Anterior cingulate cortex (tissue), 58 donors: ENCODE data around the gene ALG8.
"Not testable (repeated sequence)": the region's sequence is repeated elsewhere in the genome, so short reads cannot be mapped to it uniquely, and the experiment has no call there.

Experiments
- DNase-seq, 58 donors: peaks; one replicate each; lab custom pipeline; 2025; lab: John Stamatoyannopoulos, UW

ALG8 gene

GRCh38 chr11:78076733-78077403, 62.6 kb downstream of the ALG8 start:
- no peak for DNase-seq

DNA sequence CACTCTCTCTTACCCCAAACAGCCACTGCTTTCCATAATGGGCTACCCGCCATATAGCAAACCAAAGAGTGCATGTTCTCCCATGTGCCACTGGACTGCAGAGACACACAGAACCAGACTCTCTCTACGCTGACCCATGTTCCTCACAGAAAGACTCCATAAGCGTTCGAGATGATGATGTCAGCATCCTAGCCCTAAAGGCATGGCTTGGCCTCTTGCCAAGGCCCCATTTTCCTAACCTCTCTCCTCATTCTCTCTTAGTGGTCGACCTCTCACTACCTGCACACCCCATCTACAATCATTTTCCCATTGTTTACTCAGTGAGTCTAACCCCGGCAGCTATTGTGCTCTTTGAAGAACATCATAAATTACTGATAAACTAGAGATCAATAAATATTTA, 64.7 kb downstream of the ALG8 start:
- DNase-seq: no peak

DNA sequence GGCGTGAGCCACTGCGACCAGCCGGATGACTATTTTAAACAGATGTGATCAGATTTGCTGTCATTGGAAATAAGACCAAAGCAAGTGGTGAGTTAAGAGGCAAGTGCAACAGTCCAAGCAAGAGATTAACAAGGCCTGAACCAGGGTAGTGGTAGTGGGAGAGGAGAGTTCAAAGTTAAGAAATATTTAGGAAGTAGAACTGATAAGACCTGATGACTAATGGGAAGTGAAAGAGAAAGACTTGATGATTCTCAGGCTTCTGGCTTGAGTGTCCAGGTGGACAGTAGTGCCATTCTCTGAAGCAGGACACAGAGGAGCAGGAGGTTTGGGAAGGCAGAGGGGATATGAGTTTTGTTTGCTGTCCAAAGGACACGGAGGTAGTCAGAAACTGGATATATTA, 67.0 kb downstream of the ALG8 start:
- DNase-seq: no peak

- no peak for DNase-seq
These were observed 67.7 kb downstream of the ALG8 start for GRCh38 chr11:78071717-78072116.

DNA sequence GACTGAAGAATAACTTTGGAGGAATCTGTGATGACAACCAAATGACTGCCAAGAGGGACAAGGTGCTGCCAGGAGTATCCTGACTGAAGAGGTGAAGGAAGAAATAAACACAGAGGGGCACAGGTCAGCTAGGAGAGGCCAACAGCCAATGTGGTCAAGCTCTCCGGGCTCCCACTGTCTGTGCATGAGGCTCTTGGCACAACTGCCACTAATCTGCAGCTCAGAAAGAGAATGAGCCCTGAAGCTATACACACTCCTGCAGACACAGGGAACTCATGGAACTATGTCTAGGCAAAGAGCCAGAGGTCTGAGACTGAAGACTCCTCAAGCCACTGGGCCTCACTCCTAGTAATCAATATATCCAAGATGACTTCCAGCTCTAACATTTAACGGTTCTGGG, 68.8 kb downstream of the ALG8 start:
- DNase-seq: no peak

- DNase-seq: peak in 1 of 58 donors; percentile 44
These were observed 70.0 kb downstream of the ALG8 start for GRCh38 chr11:78069465-78069864.

GRCh38 chr11:78067704-78068103, 71.7 kb downstream of the ALG8 start:
- DNase-seq: no peak

DNA sequence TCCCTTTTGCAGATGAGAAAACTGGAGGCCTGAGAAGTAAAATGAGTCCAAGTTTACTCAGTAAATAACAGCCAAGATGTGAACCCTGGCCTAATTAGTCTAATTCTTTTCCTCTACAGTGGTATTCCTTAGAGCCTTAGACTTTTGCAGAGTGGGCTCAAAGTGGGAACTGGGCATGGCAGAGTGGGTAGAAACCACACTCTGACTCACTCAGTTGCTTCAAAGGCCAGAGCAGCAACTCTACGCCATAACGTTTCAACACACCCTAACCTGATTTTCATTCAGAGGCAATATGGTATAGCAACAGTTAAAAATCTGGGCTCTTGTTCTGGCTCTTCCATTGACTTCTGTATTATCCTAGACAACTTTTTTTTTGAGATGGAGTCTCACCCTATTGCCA, 73.0 kb downstream of the ALG8 start:
- DNase-seq: no peak

- no peak for DNase-seq
These were observed 74.2 kb downstream of the ALG8 start for GRCh38 chr11:78065203-78065602.

GRCh38 chr11:78063440-78064181, 75.8 kb downstream of the ALG8 start, which contains the start of gene THRSP:
Gene THRSP, plus strand, starts transcription at chr11:78063861. Its CDS starts 21 bp downstream, at chr11:78063882.
- peak in 1 of 58 donors; percentile 30 for DNase-seq

DNA sequence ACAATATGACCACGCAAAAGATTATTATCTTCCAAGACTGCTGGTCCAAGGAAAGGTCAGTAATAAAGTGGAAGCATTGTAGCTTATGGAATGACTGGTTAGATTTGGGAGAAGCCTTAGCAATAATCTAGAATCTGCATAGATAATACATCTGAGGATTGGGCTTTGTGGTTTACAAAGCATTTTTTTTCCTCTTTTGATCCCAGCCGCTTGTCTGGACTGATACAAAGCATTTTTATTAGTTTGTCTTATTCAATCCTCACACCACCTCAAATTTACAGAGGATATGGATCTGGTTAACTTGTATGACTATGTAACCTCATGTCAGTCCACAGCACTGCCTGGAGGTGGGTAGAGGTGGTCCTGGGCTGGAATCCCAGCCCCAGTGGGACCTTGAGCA, 76.8 kb downstream of the ALG8 start:
- DNase-seq: no peak

DNA sequence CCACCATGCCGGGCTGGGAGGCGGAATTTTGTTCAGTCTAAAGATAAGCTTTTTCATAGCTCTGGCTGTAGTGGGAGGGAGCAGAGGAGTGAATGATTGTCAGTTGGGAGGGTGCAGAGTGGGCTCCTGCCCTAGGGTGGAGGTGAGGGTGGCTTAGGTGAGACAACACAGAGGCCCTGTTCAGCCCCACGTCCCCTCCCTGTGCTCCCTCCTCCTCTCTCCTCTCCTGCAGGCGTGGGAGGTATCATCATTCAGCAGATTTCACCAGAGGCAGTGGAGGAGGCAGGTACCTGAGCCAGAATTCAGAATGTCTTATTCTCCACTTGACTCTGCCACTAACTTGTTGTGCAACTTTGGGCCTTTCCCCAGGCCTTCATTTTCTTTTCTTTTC, 77.5 kb downstream of the ALG8 start:
- peak in 16 of 58 donors; percentile 6 to 50 (median 12) for DNase-seq

DNA sequence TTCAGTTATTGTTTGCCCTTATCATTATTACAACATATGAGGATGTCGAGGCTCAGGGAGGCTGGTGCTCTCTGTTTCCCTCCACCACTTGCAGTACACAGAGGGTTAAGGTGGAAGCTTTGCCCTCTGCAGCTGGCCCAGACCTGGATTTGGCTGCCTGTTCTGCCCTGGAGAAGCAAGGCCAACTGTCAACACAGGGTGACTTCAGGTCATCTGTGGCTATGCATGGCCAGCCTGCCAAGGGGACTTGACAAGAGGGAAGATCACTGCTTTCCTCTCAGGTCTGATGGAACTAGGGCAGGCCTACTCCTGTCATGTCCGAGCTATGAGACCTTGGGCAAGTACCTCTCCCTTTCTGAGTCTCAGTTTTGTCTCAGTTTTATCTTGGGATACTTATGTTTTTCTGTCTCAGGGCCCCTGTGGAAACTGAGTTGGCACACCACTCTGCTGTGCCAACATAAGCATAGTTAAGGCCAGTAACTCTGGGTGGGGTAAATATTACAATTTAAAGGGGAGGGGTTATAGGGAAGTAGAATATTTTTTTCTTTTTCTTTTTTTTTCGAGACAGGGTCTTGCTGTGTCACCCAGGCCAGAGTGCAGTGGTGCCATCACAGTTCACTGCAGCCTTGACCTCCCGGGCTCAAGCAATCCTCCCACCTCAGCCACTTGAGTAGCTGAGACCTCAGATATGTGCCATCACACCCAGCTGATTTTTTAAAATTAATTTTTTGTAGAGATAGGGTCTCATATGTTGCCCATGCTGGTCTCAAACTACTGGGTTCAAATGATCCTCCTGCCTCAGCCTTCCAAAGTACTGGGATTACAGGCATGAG, 78.1 kb downstream of the ALG8 start:
- DNase-seq: no peak

DNA sequence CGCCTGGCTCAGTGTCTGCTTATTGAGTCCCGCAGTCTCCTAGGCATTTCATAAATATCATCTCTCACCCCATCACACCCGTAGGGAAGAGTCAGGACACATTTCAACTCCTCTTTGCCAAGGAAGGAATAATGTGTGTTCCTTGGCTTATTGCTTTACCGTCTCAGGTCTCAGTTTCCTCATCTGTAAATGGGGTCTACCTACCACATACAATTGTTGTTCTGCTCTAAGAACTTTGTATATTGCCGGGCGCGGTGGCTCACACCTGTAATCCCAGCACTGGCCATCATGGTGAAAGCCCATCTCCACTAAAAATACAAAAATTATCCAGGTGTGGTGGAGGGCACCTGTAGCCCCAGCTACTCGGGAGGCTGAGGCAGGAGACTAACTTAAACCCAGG, 78.9 kb downstream of the ALG8 start:
- DNase-seq: no peak

GRCh38 chr11:78059749-78060328, 79.6 kb downstream of the ALG8 start:
- not testable (repeated sequence) for DNase-seq

- no peak for DNase-seq
These were observed 81.9 kb downstream of the ALG8 start for GRCh38 chr11:78057462-78058055.

DNA sequence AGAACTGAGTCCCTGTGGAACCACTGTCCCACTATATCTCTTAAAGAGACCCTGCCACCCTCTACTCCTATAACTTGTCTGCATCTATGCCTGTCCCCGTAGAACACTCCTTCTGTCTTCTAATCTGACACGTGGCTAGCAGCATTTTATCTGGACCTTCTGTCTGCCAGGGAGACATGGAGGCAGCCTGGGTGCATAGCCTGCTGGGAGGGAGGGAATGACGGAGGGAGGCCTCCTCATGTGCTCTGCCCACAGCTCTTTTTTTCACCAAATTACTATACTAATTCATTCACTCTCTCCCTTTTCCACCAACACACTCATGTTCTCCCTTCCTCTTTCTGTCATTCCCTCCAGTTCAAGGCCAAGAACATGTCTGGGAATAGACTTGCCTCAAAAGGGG, 83.3 kb downstream of the ALG8 start:
- no peak for DNase-seq

DNA sequence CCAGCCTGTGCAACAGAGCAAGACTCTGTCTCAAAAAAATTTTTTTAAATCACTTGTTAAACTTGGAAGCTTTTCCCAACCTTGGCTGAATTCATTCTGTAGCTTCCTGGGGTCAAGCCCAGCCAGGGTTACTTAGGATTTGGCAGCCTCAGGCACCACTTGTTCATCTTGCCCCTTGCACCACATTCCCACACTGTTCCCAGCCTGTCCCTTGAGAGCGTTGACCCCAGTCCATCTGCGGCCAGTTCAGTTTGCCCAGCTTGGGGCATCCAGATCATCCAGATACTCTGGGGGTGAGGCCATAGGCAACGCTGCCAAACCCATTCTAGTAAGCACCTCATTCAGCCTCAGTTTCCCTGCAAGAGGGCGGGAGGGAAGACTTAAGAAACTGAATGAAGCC, 84.5 kb downstream of the ALG8 start:
- DNase-seq: no peak

DNA sequence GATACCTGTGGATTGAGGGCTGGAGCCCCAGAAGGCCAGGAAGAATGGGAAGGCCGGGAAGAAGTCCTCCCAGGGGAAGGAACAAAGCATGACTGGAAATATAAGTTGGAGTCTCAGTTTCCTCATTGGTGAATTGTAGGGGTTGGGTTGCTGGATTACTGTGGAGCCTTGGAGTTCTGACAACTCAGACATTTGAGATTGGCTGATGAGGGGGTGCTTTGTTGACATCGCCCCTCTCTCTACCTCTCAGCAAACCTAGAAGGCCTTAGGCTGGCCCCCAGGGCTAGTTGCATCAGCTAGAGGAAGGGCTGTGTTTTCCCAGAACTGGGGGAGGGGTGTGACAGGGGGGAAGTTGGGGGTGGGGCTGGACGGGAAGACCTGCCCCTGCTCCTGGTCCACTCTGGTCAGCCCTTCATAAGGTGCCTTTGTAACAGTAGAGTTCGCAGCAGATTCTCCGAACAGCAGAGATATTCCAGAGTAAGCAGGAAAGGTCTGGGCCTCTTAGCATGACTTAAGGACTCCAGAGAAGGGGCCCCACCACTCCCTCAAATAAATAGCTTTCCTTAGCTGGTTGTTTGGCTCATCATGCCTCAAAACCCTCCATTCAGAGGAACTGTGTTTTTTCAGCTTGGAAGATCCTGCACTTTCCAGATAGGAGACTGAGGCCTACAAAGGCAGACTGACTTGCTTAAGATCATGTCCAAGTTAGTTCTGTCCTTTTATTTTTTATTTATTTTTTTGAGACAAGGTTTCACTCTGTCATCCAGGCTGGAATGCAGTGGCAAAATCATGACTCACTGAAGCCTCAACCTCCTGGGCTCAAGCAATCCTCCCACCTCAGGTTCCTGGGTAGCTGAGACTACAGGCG, 88.2 kb downstream of the ALG8 start:
- DNase-seq: no peak
